ENCODE measurements around the gene PDGFB. TPM values are rescaled to one million over a fixed set of nuclear protein-coding genes. Genes with fewer than 3 reads are reported as not detected.

PDGFB gene
- total RNA-seq, 2 donors from 2014 or later, result 1.9 to 5.6 TPM

DNA sequence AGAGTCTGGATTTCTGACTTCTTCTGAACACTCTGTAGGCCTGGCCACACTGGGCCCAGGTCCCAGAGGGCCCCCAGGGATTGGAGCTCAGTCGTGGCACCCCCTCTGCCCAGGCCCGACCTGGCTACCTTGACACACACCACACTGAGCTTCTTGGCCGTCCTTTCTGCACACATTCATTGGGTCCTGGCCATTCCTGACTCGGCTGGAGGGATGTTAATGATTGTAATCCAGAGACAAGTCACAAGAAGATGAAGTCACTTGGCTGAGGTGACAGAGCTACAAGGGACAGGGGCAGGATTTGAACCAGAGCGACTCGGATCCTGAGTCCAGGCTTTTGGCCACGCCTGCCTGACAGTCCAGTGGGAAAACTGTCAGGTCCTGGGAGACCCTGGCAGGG is 23.9 kb upstream of the PDGFB start:
- H3K4me3 ChIP-seq, result no peak overlapping the region
- TF ChIP-seq, protein P1, sequence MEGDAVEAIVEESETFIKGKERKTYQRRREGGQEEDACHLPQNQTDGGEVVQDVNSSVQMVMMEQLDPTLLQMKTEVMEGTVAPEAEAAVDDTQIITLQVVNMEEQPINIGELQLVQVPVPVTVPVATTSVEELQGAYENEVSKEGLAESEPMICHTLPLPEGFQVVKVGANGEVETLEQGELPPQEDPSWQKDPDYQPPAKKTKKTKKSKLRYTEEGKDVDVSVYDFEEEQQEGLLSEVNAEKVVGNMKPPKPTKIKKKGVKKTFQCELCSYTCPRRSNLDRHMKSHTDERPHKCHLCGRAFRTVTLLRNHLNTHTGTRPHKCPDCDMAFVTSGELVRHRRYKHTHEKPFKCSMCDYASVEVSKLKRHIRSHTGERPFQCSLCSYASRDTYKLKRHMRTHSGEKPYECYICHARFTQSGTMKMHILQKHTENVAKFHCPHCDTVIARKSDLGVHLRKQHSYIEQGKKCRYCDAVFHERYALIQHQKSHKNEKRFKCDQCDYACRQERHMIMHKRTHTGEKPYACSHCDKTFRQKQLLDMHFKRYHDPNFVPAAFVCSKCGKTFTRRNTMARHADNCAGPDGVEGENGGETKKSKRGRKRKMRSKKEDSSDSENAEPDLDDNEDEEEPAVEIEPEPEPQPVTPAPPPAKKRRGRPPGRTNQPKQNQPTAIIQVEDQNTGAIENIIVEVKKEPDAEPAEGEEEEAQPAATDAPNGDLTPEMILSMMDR (IDR thresholded peaks at IDR 0.05), result no peak
- no peak overlapping the region for H3K27ac ChIP-seq
- intact Hi-C loops (cut with DNase I), result no loop called here
- no peaks in the 10 kb centered on the region for H3K27me3 ChIP-seq
- H3K4me1 ChIP-seq, result no peaks in the 10 kb centered on the region
- no peak overlapping the region for H3K9ac ChIP-seq (ENCODE audit: low read depth in 2 of 2, low read length in 2 of 2)
- no peaks in the 10 kb centered on the region for H3K9me3 ChIP-seq
- no peaks in the 10 kb centered on the region for H3K36me3 ChIP-seq
- no peak for DNase-seq

DNA sequence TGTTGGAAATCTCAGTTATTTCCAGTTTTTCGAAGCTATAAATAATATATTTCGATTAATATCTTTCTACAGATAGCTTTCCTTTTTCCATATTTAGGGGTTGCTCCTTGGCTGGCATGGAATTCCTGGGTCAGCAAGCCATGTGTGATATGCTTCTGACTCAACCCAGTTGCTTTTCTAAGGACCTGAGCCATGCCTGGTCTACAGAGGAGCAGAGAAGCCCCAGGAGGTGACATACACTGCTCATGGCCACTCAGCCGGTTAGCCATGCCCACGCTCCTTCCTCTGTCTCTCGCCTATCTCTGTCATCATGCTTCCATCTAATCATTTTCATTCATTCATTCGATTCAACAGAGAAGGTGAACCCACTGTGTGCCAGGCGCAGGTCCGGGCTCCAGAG is 23.2 kb upstream of the PDGFB start:
- intact Hi-C loops (cut with DNase I), result no loop called here
- Histone ChIP-seq H3K9me3 (no peaks in the 10 kb centered on the region), H3K27me3 (no peaks in the 10 kb centered on the region), H3K4me1 (no peaks in the 10 kb centered on the region), H3K9ac (ENCODE audit: low read depth in 2 of 2, low read length in 2 of 2) (no peak overlapping the region), H3K4me3 (no peak overlapping the region), H3K27ac (no peak overlapping the region), H3K36me3 (no peaks in the 10 kb centered on the region)
- DNase-seq, result no peak
- TF ChIP-seq, protein P1 (IDR thresholded peaks at IDR 0.05), result no peak

- H3K9me3 ChIP-seq, result no peaks in the 10 kb centered on the region
- DNase-seq, result no peak
- intact Hi-C loops (cut with DNase I), result no loop called here
- no peaks in the 10 kb centered on the region for H3K4me1 ChIP-seq
- no peak overlapping the region for H3K4me3 ChIP-seq
- H3K36me3 ChIP-seq, result no peaks in the 10 kb centered on the region
- H3K27ac ChIP-seq, result no peak overlapping the region
- TF ChIP-seq, protein P1 (IDR thresholded peaks at IDR 0.05), result no peak
- no peak overlapping the region for H3K9ac ChIP-seq (ENCODE audit: low read depth in 2 of 2, low read length in 2 of 2)
- H3K27me3 ChIP-seq, result no peaks in the 10 kb centered on the region
These were observed 21.7 kb upstream of the PDGFB start for GRCh38 chr22:39266398-39267030.

DNA sequence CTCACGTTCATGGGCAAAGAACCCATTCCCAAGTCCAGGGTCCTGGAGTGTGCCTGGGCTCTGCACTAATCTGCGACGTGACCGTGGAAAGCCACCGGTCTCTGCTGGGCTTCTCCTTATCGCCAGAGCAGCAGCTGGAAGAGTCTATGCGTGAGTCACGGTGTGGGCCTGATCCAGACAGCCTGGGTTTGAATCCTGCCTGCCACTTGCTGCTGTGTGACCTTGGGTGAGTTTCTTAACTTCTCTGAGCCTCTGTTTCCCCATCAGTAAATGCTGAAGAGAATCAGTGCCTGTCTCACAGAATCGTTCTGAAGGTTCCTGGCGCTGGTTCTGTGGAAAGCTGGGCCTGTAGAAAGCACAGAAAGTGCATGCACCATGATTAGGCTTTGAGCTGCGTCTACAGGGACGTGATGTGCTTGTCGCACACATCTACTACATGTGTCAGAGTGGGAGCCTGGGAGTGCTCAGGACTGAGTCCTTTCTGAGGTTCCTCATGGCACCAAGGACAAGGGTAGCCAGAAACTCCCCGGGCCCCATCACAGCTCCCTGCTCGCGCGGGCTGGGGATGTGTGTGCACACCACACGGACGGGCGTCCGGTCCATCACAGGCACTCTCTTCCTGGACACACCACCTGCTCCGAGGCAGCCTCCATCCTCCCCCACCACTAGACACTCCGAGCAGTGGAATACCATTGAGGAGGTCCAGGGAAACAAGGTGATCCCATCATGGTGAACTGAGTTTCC is 20.5 kb upstream of the PDGFB start:
- no peaks in the 10 kb centered on the region for H3K9me3 ChIP-seq
- no peaks in the 10 kb centered on the region for H3K36me3 ChIP-seq
- intact Hi-C loops (cut with DNase I), result no loop called here
- no peak for DNase-seq
- TF ChIP-seq, protein P1 (IDR thresholded peaks at IDR 0.05), result no peak
- H3K4me1 ChIP-seq, result no peaks in the 10 kb centered on the region
- H3K27ac ChIP-seq, result no peak overlapping the region
- H3K4me3 ChIP-seq, result no peak overlapping the region
- no peak overlapping the region for H3K9ac ChIP-seq (ENCODE audit: low read depth in 2 of 2, low read length in 2 of 2)
- no peaks in the 10 kb centered on the region for H3K27me3 ChIP-seq

- TF ChIP-seq, protein P1 (IDR thresholded peaks at IDR 0.05), result no peak
- H3K36me3 ChIP-seq, result no peaks in the 10 kb centered on the region
- H3K4me1 ChIP-seq, result no peaks in the 10 kb centered on the region
- H3K4me3 ChIP-seq, result no peak overlapping the region
- H3K9ac ChIP-seq (ENCODE audit: low read depth in 2 of 2, low read length in 2 of 2), result no peak overlapping the region
- H3K9me3 ChIP-seq, result no peaks in the 10 kb centered on the region
- no peaks in the 10 kb centered on the region for H3K27me3 ChIP-seq
- peak; percentile 41 for DNase-seq
- no peak overlapping the region for H3K27ac ChIP-seq
- intact Hi-C loops (cut with DNase I), result no loop called here
These were observed 19.7 kb upstream of the PDGFB start for GRCh38 chr22:39264349-39265038.
